Measurements from ENCODE around the gene PSMB3. TPM values are rescaled to one million over a fixed set of nuclear protein-coding genes. Genes with fewer than 3 reads are reported as not detected.

PSMB3 gene
- 100 to 1,000 TPM; 119 to 182 (median 162) TPM for total RNA-seq
- polyA plus RNA-seq: 100 to 1,000 TPM; 199 to 235 (median 214) TPM
- long read RNA-seq, donor 1, transcript PSMB3-209 (3 exons, 426 nt): minor isoform, 12 of 99 reads
- long read RNA-seq, donor 1, transcript PSMB3-211 (6 exons, 773 nt): major isoform, 77 of 99 reads
- long read RNA-seq, donor 1, transcript PSMB3-210 (2 exons, 562 nt): minor isoform, 9 of 99 reads
- long read RNA-seq, donor 1, partial matches to known transcripts: 0 of 99 reads
- long read RNA-seq, donor 1, other reads (novel, unspliced or antisense): 0 of 99 reads
- long read RNA-seq, donor 2, transcript PSMB3-210 (2 exons, 562 nt): minor isoform, 8 of 82 reads
- long read RNA-seq, donor 2, transcript PSMB3-209 (3 exons, 426 nt): minor isoform, 5 of 82 reads
- long read RNA-seq, donor 2, transcript PSMB3-211 (6 exons, 773 nt): major isoform, 57 of 82 reads
- long read RNA-seq, donor 2, partial matches to known transcripts: 11 of 82 reads
- long read RNA-seq, donor 2, other reads (novel, unspliced or antisense): 0 of 82 reads

DNA sequence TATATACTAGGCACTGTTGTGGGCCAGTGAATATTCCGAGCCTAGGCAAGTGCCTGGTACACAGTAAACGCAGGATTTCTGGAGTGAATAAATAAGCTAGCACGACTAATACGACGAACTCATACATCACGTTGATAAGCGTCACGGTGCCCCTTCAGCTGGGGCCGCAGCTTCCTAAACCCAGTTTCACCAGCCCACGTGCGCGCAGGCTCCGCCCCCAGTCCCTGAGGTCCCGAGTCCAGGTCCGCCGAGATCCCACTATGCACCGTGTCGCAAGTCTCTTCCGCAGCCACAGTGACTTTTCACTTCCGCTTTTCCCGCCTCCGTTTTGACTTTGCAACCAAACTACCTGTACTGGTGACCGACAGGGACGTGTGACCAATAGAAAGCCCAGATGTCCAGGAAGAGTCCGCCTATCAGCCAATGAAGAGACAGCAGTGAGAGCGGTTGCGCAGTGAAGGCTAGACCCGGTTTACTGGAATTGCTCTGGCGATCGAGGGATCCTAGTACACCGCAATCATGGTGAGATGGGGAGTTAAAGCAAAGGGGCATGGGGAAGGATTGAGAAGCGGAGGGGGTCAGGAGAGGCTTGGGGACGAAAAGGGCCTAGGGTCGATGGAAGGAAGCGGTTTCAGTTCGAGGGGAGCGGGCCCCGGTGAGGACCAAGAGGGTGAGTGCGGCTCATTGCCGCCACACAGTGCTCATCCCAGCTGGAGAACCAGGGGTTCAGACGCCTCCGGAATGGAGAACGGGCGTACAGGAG lies at the start of gene PSMB3:
Gene PSMB3, plus strand, starts transcription at position 434 of the 763 bp plus-strand sequence. Its CDS starts 86 bp downstream, at position 520.
- peak within 1 kb of the TSS; percentile 67 to 96 (median 92) for H3K27ac ChIP-seq
- DNase-seq: peak; percentile 99
- peaks cover 0 to 41% (median 35%) of the 10 kb centered on the region in 7 donors for H3K27me3 ChIP-seq (replicated peaks in 1 of 7)
- H3K4me3 ChIP-seq: peak within 1 kb of the TSS; percentile 69 to 96 (median 88)
- H3K9me3 ChIP-seq: no peaks in the 10 kb centered on the region
- intact Hi-C loops (cut with DNase I; ENCODE audit: low total_unique reads): no loop called here
- peaks cover 43 to 90% (median 71%) of the 10 kb centered on the region in 6 donors for H3K4me1 ChIP-seq
- TF ChIP-seq, protein P1, sequence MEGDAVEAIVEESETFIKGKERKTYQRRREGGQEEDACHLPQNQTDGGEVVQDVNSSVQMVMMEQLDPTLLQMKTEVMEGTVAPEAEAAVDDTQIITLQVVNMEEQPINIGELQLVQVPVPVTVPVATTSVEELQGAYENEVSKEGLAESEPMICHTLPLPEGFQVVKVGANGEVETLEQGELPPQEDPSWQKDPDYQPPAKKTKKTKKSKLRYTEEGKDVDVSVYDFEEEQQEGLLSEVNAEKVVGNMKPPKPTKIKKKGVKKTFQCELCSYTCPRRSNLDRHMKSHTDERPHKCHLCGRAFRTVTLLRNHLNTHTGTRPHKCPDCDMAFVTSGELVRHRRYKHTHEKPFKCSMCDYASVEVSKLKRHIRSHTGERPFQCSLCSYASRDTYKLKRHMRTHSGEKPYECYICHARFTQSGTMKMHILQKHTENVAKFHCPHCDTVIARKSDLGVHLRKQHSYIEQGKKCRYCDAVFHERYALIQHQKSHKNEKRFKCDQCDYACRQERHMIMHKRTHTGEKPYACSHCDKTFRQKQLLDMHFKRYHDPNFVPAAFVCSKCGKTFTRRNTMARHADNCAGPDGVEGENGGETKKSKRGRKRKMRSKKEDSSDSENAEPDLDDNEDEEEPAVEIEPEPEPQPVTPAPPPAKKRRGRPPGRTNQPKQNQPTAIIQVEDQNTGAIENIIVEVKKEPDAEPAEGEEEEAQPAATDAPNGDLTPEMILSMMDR (IDR thresholded peaks at IDR 0.05 in 8 of 11, conservative IDR thresholded peaks at IDR 0.05 in 3 of 11): peak in 2 of 11 experiments; percentile 24 to 30
- TF ChIP-seq POLR2A (IDR thresholded peaks at IDR 0.05): no peak
- TF ChIP-seq POLR2AphosphoS5 (IDR thresholded peaks at IDR 0.05): peak; percentile 92 to 94 (median 93)
- 0 to 1% (median 0%) methylated on average over 40 to 44 of the region's 44 CpGs for WGBS, 5 donors
- peaks cover 3 to 42% (median 32%) of the 10 kb centered on the region in 6 donors for H3K36me3 ChIP-seq

DNA sequence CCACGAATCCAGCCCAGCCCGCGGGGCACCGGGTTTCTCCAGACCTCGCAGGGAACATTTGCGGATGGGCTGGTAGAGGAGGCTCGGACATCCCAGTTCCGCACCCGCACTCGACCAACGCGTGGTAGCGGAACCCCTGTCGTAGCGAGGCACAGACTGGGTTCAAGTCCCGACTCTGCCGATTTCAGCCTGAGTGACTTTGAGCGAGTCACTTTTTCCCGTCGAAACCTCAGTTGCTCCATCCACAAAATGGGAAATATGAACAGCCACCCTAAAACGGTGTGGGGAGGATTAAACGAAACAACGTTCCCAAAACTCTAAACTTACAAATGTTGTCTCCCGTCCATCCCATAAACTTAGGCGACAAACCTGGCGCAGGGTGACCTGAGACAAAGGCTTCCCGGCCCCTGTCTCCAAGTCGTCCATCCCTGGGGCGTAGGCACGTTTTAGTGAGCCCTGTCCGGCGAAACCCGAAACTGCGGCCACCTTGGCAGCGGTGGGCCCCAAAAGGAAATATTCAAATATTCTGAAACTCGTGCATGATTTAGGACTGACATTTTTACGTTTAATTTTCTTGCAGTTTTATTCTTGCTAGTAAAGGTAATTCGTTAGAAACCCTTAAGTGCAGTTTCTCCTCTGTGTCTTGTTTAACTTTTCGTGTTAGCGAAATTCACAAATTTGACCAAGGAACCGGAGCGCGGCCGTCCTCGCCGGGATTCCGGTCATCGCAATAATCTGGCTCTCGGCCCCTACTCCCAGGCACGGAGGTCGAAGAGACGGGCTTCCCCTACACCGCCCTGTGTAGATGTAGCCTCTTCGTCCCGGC lies 49.4 kb upstream of the PSMB3 start:
- DNase-seq: peak; percentile 91
- H3K4me3 ChIP-seq: peak overlapping the region; percentile 57 to 92 (median 81)
- intact Hi-C loops (cut with DNase I; ENCODE audit: low total_unique reads): no loop called here
- H3K9me3 ChIP-seq: no peaks in the 10 kb centered on the region
- peaks cover 33 to 85% (median 68%) of the 10 kb centered on the region in 6 donors for H3K4me1 ChIP-seq
- TF ChIP-seq POLR2AphosphoS5 (IDR thresholded peaks at IDR 0.05) (no peak), POLR2A (IDR thresholded peaks at IDR 0.05) (no peak)
- TF ChIP-seq, protein P1 (IDR thresholded peaks at IDR 0.05 in 8 of 11, conservative IDR thresholded peaks at IDR 0.05 in 3 of 11): no peak
- peak overlapping the region; percentile 96 to 99 (median 97) for H3K27ac ChIP-seq
- H3K36me3 ChIP-seq: peaks cover 0 to 11% (median 5%) of the 10 kb centered on the region in 6 donors
- WGBS, 5 donors: 1 to 2% (median 1%) methylated on average over 35 to 55 of the region's 55 CpGs
- H3K27me3 ChIP-seq (replicated peaks in 1 of 7): peaks cover 0 to 8% (median 0%) of the 10 kb centered on the region in 7 donors

DNA sequence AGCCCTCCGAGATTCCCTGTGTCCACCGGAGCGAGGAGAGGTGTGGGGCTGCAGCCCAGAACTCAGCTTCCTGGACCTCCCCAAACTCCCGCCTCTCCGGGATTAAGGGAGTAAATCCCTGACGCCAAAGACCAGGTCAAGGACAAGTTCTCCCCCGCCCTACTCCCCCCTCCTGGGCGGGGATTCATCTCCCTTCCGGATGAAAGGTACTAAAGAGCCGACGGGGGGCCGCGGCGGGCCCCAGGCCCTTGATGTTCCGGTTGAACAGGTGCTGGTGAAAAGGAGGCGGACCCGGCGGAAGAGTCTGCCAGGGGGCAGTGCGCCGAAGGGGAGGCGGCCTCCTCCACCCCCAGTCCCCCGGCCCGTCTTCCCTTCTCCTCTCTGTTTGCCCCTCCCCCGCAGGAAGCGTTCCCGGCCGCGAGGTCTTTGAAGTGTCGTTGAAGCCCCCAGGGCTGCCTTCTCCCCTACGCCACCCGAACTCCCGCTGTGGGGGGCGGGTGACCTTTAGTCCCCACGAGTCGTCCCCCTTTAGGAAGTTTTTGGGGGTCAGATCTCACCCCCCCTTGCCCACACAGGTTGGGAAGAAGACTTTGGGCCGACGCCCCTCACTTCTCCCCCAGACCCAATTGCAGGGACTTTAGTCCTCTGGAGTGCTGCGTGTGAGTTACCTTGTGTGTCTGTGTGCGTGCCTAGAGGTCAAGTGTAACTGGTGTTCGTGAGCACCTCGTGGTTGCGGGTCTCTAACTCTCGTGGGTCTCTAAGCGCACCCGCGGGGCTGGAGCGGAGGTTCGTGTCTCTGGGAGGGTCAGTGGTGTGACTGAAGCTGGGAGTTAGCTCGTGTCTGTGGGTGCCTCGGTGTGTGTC lies 48.6 kb upstream of the PSMB3 start:
- TF ChIP-seq, protein P1 (IDR thresholded peaks at IDR 0.05 in 8 of 11, conservative IDR thresholded peaks at IDR 0.05 in 3 of 11): peak in 2 of 11 experiments; percentile 26 to 36
- TF ChIP-seq POLR2A (IDR thresholded peaks at IDR 0.05) (no peak), POLR2AphosphoS5 (IDR thresholded peaks at IDR 0.05) (peak; percentile 64 to 74 (median 71))
- WGBS, 5 donors: 0 to 1% (median 1%) methylated on average over 32 to 50 of the region's 50 CpGs
- Histone ChIP-seq H3K27me3 (replicated peaks in 1 of 7) (peaks cover 0 to 8% (median 0%) of the 10 kb centered on the region in 7 donors), H3K36me3 (peaks cover 0 to 20% (median 12%) of the 10 kb centered on the region in 6 donors), H3K4me3 (peak overlapping the region; percentile 57 to 92 (median 81)), H3K27ac (peak overlapping the region; percentile 96 to 99 (median 97)), H3K9me3 (no peaks in the 10 kb centered on the region), H3K4me1 (peaks cover 32 to 86% (median 68%) of the 10 kb centered on the region in 6 donors)
- DNase-seq: peak; percentile 95
- intact Hi-C loops (cut with DNase I; ENCODE audit: low total_unique reads): no loop called here

Data from spleen (tissue), 13 donors.